ENCODE measurements around the gene ARHGAP25.

DNA sequence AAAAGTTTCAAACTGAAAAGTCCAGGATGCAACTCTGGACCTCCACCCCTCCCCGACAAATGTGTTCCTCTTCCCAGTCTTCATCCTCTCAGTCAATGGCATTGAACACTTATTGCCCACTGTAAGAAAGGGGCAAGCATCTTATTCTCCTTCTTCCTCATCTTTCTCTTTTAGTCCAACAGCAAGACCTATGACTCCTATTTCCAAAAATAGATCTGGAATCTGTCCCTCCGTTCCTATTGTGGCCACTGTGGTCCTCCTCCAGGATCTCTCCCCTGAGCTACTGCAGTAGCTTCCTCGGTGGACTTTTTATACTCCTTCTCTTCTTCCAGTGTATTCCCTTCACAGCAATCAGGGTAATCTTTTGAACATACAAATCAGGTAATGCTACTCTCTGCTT lies 28.0 kb upstream of the ARHGAP25 start:
- TF ChIP-seq, protein P1, sequence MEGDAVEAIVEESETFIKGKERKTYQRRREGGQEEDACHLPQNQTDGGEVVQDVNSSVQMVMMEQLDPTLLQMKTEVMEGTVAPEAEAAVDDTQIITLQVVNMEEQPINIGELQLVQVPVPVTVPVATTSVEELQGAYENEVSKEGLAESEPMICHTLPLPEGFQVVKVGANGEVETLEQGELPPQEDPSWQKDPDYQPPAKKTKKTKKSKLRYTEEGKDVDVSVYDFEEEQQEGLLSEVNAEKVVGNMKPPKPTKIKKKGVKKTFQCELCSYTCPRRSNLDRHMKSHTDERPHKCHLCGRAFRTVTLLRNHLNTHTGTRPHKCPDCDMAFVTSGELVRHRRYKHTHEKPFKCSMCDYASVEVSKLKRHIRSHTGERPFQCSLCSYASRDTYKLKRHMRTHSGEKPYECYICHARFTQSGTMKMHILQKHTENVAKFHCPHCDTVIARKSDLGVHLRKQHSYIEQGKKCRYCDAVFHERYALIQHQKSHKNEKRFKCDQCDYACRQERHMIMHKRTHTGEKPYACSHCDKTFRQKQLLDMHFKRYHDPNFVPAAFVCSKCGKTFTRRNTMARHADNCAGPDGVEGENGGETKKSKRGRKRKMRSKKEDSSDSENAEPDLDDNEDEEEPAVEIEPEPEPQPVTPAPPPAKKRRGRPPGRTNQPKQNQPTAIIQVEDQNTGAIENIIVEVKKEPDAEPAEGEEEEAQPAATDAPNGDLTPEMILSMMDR (conservative IDR thresholded peaks at IDR 0.05; ENCODE audit: low read depth, low read length): no peak
- no peak for TF ChIP-seq EZH2 (IDR thresholded peaks at IDR 0.05; ENCODE audit: borderline replicate concordance, low read depth, low read length, poor library complexity, severe bottlenecking)

Measured in A673 (cell line).